ENCODE data around the gene ZNF263. TPM values are rescaled to one million over a fixed set of nuclear protein-coding genes. Genes with fewer than 3 reads are reported as not detected.
A peak's percentile ranks its signal among the peaks of the same experiment; 100 is the strongest.

The ZNF263 gene
- total and polyA plus RNA-seq, 2 of the 13 experiments (the other 11 are each of a cell fraction or from before 2014, with no cell fraction given): 10.2 to 41.2 TPM

- TF ChIP-seq, protein P1, sequence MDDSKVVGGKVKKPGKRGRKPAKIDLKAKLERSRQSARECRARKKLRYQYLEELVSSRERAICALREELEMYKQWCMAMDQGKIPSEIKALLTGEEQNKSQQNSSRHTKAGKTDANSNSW (CRISPR knock-in tag; IDR thresholded peaks at IDR 0.05; ENCODE audit: borderline replicate concordance): 0 out of 2 replicates have a peak, but pooled peaks have one; percentile 55
- TF ChIP-seq CTCF (CRISPR knock-in tag; IDR thresholded peaks at IDR 0.05): no peak
- TF ChIP-seq SSRP1 (CRISPR knock-in tag; IDR thresholded peaks at IDR 0.05): no peak
- no peak for TF ChIP-seq ZNF572 (CRISPR knock-in tag; IDR thresholded peaks at IDR 0.05)
- TF ChIP-seq MED13 (CRISPR knock-in tag; IDR thresholded peaks at IDR 0.05): no peak
- peak; percentile 70 for TF ChIP-seq SP4 (CRISPR knock-in tag; IDR thresholded peaks at IDR 0.05)
- TF ChIP-seq ZNF317 (CRISPR knock-in tag; IDR thresholded peaks at IDR 0.05): peak; percentile 77
- peak; percentile 94 for TF ChIP-seq ZNF619 (CRISPR knock-in tag; IDR thresholded peaks at IDR 0.05)
- TF ChIP-seq ZNF841 (CRISPR knock-in tag; IDR thresholded peaks at IDR 0.05; ENCODE audit: borderline replicate concordance): no peak
These were observed 48.3 kb upstream of the ZNF263 start, which contains the start of gene ZNF200 (continued) for GRCh38 chr16:3234857-3235561.

GRCh38 chr16:3235856-3236669 is 47.2 kb upstream of the ZNF263 start:
- Histone ChIP-seq H3K27ac (ENCODE audit: extremely low read length, insufficient read depth, low read length) (no peak overlapping the region), H3K4me1 (ENCODE audit: insufficient read depth, low read length) (peaks cover 27% of the 10 kb centered on the region), H4K20me1 (ENCODE audit: insufficient read depth, low read length) (no peaks in the 10 kb centered on the region), H3K9ac (ENCODE audit: insufficient read depth, low read depth, low read length) (no peak overlapping the region), H2AFZ (ENCODE audit: low read length) (no peak overlapping the region), H3K79me2 (ENCODE audit: insufficient read depth, low read length) (peaks cover 16% of the 10 kb centered on the region), H3K4me3 (replicated peaks in 1 of 3; ENCODE audit: insufficient read depth in 1 of 3, low read depth in 2 of 3, low read length in 3 of 3) (no peak overlapping the region), H3K36me3 (replicated peaks in 1 of 2; ENCODE audit: control insufficient read depth in 1 of 2, insufficient read depth in 2 of 2, low read length in 2 of 2) (peaks cover 6 to 22% of the 10 kb centered on the region in 2 experiments; a peak in 4 of 5 replicates), H3K9me3 (ENCODE audit: low read length) (no peaks in the 10 kb centered on the region), H3K4me2 (ENCODE audit: low read depth, low read length) (no peak overlapping the region), H3K27me3 (ENCODE audit: control insufficient read depth in 1 of 2, insufficient read depth in 2 of 2, low read length in 2 of 2) (peaks cover 0 to 5% of the 10 kb centered on the region in 2 experiments; a peak in 1 of 5 replicates)
- no peak for ATAC-seq
- in situ Hi-C loops (cut with HindIII; ENCODE audit: extremely low pct_ligation_motif_present, low pct_unique_long_range_greater_than_20kb) (no loop called here), intact Hi-C loops (cut with micrococcal nuclease; ENCODE audit: unreplicated experiment) (no loop called here)
- POLR2A ChIA-PET: interaction anchor here (1.8 to 2.3 kb wide), 2 partner anchors 27 to 28 kb away, joined by 11 to 13 read pairs; no protein-coding TSS in a partner anchor
- no TSS peak for BruUV-seq (replicated peaks)
- TF ChIP-seq AGO2 (optimal IDR thresholded peaks at IDR 0.05; ENCODE audit: low read depth, low read length) (no peak), HNRNPK (IDR thresholded peaks at IDR 0.05; ENCODE audit: low read depth, low read length, poor library complexity, severe bottlenecking) (peak; percentile 11), SSRP1 (CRISPR knock-in tag; IDR thresholded peaks at IDR 0.05) (no peak), ZBTB33 (CRISPR knock-in tag; IDR thresholded peaks at IDR 0.05) (peak; percentile 44; the same call in 1 of the 2 replicates)
- FAIRE-seq: no peak
- CTCF ChIA-PET (ENCODE audit: low intra/inter-chr PET ratio, low total read pairs): no interaction called here
- no peak for DNase-seq (ENCODE audit: low spot score)
- WGBS (ENCODE audit: low lambda C conversion rate): 81% methylated on average over 29 of the region's 29 CpGs

All from HepG2 (cell line).